GM19455 (cell line): ENCODE results near the gene TRMT1.

Experiments
- ATAC-seq: cut with Tn5 transposase; IDR thresholded peaks from one replicate; pipeline ENCODE4 v1.9.1; 2021; ENCODE audit not compliant: unreplicated experiment

TRMT1 gene

DNA sequence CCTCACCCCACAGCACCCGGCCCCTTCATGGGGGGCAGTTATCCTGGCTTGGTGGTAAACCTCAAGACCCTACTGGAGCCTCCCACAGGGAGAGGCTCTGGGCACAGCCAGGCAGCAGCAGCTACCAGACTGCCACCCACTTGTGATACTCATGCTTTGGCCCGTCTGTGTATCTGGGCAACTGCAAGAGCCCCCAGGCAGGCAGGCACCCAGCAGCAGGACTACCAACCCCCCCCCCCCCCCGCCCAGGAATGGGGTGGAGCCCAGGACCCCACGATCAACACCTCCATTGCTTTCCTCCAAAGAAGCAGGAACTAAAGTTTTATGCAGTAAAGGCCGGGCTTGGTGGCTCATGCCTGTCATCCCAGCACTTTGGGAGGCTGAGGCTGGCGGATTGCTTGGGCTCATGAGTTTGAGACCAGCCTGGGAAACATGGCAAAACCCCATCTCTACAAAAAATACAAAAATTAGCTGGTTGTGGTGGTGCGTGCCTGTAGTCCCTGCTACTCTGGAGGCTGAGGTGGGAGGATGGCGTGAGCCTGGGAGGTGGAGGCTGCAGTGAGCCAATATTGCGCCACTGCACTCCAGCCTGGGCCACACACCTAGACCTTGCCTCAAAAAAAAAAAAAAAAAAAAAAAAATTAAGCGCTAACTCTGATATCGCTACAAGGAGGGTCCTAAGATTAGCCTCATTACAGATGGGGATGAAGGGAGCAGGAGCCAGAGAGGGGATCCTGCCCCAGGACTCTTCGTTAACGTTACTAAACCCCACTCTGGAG, 12.8 kb downstream of the TRMT1 start:
- no peak for ATAC-seq

DNA sequence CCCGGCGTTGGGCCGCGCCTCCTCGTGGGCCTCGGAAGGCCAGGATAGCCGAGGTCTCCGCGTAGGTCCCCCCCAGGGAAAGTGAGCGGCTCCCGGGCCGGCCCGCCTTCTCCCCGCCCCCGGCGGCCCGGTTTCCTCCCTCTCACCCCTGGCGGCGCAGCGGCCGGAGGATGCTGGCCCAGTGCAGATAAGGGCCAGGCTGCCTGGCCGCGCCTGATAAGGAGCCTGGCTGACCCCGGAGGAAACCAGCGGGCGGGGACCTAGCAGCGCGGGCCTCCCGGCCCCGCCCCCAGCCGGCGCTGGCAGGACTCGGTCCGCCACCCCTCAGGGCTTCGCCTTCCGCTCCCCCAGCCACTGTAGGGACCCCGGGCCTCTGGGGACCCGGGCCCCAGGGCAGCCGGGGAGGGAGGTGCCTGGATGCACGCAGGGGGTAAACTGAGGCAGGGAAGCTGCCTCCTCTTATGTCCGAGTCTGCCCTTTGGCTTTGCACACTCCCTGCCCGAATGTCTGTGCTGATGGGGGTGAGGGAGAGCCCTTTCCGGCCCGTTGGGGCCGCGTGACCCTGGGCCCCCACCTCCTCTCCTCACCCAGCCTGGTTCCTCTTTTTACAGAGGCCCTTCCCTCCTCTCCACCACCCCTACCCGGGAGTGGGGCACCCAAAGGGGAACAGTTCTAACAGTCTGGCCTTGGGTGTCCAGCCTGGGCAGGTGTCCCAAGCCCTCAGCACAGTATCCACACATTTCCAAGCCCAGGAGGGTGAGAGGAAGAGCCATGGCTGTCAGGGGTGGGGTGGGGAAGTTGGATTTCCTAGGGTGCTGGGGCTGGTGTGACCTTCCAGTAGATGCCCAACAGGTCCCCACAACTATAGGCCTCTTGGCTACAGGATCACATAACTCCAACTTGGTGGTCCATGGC, 13.6 kb downstream of the TRMT1 start, which contains the start of gene LYL1:
LYL1 (minus strand) TSS at position 193 of the 915 bp plus-strand sequence. CDS start 1,687 bp downstream, outside the sequence.
- ATAC-seq, result no peak

DNA sequence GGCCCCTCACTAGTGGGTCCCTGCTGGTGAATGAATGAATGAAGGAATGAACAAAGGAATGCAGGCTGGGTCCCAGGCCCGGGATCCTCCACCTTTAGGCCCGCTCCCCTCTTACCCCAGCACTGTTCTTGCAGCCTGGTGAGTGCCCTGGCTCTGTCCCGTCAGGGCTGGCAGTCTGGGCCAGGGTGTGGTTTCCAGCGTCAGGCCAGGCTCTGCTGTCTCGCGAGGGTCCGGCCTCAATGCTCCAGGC, 14.2 kb downstream of the TRMT1 start:
- ATAC-seq, result no peak

DNA sequence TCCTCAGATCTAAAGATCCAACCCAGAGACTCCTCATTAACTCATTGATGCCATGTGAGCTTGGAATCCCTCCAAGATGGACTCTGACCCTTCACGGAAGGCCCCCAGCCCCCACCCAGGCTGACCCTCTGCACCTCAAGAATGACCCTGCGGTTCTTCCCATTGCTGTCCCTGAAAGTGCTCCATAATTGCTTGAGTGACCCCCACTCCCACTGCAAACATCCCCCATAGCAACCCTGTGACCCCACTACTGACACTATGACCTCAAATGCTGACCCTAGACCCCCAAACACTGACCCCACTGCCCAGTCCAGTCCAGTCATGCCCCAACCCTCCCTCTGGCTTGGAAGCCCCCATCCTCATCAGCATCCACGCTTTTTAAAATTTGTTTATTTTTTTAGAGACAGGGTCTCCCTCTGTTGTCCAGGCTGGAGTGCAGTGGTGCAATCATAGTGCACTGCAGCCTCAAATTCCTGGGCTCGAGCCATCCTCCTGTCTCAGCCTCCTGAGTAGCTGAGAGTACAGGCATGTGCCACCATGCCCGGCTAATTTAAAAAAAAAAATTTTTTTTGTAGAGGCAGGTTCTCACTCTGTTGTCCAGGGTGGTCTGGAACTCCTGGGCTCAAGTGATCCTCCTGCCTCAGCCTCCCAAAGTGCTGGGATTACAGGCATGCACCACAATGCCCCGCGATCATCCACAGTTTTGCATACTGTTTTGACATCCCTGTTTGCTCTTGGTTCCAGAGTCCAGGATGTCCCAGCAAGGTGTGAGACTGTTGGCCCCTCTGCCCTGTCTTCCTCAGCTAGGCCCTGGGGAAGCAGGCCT, 14.7 kb downstream of the TRMT1 start:
- no peak for ATAC-seq

DNA sequence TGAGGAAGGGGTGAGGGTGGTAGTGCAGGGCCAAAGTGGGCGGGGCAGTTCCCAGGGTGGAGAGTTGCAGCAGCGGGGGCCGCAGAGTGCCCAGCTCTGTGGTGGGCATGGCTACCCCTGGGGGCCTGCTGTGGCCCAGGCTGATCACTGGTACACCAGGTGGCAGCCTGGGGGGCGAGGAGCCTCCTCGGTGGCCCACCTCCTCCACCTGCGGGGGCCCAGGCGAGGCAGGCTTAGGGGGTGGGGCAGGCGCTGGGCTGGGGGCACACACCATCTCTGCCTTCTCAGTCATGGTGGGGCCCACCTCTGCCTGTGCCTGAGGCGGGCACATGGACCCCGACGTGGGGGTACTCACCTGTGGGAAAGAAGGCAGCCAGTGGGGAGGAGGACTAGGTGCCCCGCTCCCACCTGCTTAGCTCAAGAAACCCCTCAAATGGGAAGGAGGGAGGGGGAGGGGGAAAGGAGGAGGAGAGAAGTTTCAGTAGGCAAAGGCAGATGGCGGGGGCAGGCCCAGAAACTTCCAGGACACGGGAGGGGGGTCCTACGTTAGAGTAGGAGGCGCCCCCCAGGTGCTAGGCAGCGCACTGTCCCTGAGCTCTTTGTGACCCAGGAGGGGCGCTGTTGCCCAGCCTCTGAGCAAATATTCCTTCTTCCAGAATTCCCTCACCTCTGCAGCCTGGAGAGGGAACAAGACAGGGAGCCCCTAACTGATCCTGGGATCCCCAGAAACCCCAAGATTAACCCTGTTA, 15.5 kb downstream of the TRMT1 start:
- no peak for ATAC-seq

DNA sequence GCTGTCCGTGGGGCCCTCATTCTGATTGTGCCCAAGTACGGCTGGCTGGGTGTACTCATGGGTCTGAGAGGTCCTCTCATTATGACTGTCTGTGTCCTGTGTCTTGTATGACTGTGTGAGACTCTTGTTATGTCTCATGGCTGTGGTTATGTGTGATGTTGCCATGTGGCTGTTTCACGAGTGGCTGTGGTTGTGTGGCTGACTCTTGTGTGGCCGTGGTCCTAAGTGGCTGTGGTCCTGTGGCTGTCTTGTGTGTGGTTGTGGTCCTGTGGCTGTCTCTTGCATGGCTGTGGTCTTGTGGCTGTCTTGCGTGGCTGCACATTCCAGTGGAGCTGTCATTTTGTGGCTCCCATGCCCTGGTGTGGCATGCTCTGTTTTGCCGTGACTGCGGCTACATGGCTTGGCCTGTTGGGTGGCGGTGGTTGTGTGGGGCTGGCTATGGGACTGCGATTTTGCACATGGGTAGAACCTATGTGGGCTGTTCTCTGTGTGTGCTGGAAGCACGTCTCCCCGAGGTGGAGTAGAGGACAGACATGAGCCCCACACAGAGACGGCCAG, 16.4 kb downstream of the TRMT1 start:
- no peak for ATAC-seq

DNA sequence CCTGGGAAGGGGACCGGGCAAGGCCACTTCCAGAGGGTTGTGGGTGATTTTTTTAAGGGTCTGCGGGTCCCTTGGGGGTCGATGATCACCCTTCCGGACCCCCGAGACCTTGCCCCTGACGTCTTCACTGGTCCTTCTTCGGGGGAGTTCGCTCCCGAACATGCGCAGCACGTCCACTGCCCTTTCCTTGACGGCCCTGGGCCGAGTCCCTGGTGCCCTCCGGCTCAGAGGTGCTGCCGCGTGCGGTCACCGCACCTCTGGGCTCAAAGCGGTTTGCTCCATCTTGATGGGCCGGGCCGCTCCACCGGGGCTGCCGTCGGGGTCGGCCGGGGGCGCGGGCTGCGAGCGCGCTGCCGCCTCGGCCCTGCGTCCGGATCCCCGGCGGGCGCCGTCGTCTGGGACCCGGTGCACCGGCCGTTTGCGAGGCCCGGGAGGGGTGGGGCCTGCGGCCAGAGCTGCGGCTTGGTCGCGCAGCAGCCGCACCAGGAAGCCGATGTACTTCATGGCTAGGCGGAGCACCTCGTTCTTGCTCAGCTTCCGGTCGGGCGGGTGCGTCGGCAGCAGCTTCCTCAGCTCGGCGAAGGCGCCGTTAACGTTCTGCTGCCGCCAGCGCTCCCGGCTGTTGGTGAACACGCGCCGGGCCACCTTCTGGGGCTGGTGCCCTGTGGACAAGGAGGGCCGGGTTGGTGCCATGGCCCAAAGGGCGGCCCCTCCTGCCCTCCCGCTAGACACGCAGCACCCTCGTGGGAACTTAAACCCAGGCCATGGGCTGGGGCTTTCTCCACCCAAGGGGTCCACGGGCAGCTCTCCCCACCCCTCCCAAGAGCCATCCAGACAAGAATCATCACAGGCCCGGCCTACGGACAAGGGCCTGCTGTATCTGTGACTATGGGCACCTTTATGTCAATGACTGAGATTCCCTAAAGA, 17.2 kb downstream of the TRMT1 start:
- no peak for ATAC-seq

DNA sequence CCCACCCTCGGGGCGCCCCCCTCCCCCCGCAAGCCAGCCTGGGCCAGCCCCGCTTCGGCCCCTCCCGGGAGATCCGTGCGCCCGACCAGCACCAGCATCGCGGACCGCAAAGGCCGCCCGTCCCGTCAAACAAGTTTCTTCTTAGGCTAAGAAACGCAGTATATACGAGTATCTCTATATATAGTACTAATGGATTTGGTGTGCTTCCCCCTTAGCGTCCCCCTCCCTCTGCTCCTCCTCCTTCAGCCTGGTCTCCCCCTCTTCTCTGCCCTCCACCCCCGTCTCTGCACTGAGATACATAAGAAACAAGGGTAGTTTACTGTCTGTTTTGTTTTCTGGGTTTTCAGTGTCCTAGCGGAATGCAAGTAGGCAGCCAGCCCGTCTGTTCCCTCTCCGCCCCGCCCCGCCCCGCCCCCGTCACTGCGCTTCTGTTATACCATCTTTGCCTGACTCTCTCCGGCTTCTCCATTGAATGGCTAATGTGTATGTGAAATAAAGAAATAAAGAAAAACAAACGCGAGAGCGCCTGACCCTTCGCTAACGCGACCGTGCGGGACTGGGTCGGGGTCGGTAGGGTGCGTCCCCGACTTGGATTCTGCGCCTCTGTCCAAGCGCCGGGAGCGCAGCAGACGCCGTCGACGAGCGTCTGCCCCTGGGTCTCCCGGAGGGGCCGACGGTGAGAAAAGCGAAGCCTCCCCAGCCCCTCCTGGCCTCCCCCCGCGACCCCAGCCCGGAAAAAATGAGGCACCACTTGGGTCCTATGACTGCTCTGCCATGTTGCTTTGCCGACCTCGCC, 18.1 kb downstream of the TRMT1 start:
- ATAC-seq, result no peak

DNA sequence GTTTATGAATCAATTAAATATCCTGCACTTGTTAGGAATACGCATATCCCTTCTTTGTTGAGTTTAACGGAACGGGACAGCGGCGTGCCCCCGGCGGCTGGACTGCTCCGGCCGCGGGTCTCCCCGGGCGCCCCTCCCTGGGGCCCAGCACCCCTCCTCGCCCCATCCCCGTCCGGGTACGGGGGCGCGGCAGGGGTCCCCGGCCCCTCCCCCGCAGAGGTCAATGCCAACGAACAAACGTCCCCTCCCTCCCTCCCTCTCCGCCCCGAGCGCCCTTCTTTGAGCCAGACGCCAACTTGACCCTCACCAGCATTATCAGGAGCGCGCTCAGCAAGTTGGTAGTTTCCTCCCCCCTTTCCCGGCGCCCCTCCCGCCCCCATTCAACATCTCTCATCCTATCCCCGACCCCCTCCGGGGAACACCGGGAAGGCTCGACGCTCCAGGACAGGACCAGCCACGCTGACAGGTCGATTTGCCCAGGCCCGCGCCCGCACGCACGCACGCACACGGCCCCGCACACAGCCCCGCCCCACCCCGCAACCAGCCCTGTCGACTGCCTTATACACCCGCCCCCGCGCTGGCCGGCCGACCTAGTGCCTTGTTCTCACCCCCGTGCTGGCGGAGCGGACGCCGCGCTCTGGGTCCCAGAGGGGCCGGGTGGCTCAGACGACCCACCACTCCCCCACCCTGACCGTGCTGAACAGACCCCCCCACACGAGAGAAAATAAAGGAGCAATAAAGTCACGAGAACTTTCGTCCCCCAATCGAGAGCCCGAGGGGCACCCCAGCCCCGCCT, 18.9 kb downstream of the TRMT1 start:
- ATAC-seq, result no peak

DNA sequence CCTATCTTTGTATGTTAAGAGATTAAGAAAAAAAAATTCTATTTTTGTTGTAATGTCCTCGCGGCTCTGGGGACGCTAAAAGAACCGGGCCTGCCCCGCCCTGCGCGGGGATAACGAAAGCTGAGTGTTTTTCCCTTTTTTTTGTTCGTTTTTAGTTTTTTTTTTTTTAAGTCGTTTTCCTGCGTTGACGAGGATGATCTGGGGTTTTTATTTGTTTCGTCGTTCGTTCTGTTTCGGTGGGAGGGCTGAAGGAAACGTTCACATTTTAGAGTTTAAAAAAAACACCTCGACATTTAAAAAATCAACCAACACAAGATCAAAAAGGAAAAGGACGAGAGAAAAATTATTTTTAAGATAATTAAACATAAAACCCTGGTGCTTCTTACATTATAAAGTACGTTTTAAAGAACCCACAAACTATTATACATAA, 19.5 kb downstream of the TRMT1 start:
- no peak for ATAC-seq

DNA sequence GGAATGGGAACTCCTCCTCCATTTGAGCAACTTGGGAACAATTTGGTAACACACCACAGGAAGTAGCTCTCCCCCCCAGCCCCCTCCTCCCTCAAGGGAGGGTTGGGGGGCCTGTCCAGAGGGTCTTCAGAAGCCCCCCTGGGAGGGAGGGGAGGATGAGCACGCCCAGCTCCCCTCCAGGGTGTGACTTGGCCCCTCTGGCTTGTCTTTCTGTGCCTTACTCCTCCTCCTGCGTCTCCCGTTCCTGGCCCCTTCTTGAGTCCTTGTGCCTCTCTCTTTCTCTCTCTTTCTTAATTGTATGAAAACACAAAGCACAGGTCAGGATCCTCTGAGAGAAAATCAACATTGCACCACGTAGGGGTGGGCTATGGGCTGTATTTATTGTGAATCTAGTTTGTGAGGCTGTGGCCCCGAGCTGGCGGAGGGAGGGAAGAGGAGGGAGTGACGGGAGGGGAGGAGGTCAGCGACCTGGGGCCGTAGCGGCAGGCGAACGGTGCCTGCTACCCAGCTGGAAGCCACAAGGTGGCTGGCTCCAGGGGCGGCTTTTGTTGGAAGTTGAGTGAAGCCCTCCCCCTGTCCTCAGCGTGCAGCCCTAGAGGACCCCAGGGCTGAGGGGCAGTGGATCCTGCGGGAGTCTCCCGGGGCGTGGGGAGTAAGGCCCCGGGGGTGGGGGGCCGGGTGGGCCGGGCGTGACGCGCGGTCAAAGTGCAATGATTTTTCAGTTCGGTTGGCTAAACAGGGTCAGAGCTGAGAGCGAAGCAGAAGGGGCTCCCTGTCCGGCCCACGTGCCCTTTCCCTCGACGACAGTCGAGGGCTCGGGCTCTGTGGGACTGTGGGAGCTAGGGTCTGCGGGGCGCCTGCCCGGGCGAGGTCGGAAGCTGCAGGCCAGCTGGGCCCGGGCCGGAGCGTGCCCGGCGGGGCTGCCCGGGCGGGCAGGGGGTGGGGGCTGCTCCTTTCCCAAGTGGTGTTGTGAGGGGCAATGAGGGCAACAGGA, 20.3 kb downstream of the TRMT1 start:
- ATAC-seq, result no peak

DNA sequence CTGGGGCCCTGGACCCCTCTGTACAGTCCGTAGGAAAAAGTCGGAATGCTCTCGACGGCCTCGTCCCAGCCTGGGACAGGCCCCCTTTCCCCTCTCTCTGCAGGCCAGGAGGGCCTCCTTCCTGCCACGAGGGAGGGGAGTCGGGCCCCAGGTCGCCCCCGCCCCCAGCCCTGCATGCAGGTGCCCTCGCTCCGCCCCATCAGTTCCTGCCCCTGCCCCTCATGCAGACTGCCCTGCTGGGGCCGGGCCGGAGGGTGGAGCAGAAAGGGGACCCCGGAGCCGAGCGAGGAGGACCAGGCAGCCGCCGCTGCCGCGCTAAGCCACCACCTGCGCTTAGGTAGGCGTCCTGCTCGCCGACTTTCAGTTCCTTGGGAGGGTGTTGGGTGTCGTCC, 21.2 kb downstream of the TRMT1 start:
- no peak for ATAC-seq

DNA sequence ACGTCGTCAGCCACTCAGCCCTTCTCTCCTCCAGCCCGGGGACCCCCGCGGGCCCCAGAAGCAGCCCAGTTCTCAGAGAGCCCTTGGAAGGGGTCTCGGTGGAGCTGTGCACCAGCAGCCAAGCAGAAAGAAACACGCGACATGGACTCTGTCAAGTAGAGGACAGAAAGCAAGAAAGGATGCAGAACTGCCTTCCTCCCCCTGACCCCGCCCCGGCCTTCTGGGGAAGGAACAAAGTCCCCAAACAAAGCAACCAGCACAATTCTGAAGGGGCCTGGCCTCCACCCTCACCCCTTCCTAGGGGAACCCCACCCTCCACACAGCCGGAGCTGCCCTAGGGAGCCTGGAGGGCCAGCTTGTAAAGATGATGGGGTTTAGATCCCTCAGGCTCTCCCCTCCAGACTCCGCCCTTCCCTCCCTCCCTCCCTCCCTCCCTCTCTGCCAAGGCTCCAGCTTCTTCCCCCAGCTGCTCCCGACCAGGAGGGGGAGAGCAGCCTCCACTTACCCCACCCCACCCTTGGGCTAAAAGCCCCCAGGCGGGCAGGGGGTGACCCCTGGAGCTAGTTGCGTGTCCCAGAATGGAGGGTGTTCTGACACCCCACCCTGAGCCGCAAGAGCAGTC, 21.7 kb downstream of the TRMT1 start:
- no peak for ATAC-seq

DNA sequence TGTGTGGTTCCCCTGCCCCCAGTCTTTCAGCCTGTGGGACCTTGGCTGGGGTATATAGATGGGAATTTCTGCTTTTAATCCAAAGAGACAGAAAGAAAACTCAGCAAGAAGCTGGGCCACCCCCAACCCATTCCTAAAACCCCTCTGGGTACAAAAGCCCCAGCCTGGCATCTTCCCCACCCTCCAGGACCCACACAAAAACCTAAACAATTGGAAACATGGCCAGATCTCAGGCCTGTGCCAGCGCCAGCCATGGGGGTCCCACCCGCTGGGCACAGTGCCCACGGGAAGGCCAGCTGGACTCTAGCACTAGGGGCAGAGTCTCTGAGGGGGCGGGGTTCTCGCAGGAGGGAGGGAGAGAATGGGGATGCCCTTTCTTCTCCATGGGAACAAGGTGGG, 22.4 kb downstream of the TRMT1 start:
- ATAC-seq, result no peak

DNA sequence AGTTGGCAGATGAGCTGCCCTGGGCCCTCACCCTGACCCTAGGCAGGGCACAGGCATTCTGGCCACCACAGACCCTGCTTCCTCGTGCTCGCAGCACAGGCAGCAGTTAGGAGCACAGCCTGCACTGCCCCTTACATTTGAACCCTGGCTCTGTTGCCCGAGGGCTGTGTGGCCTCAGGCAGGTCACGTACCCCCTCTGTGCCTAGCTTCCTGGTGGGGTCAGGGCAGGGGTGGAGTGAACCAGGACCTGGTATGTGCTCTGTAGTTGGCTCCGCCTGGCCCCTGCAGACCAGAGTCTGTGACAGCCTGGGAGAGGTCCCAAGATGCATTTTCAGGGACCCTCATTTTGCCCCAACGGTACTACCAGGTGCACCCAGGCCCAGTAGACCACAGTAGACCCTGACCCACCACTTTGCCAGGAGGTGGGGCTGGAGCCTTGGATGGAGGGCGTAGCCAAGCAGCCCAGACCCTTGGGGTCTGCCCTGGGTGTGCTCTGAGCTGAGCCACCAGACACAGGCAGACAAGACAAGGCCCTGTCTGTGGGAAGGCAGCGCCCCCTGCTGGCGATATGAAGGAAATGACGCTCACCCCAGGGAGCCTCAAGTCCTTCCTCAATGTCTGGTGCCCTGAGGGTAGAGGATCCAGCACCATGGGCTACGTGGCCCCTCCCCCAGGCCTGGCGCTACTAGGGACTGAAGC, 23.0 kb downstream of the TRMT1 start:
- ATAC-seq, result no peak
